Measurements from ENCODE around the gene PYROXD2.

PYROXD2 gene

DNA sequence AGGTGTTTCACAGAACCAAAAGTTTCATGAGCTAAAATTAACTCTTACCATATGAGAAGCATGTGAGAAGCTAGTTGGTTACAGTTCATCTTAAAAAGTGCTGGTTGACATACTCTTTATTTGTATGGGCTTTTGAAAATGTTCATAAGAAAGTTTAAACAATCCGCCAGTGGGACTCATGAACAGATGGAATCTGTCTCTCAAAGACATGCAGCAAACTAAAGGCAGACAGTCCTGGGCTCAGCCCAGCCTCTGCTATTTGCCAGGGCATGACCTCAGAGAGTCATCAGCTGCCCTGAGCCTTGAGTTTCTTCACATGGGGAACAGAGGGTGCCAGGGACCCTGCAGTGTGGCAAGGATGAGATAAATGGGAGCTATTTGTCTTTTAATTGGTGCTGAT, 3.2 kb downstream of the PYROXD2 start:
- DNase-seq, result no peak

DNA sequence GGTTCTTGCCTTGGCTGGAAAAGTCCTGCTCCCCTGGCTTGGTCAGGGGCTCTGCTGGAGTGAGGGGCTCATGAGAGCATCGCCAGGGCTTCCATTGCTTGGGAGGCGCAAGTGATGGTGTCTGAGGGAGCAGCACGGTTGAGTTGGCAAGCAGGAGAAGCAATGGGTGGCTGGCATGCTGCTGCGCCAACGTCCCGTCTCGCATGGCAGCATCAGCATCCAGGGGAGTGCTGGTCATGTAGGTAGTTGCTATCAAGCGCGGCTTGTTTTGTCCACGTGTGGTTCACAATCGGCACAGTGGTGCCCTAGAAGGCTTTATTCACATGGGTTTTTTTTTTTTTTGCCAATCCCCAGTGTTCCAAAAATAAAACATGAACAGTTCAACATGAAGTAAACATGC, 3.8 kb downstream of the PYROXD2 start:
- no peak for DNase-seq

DNA sequence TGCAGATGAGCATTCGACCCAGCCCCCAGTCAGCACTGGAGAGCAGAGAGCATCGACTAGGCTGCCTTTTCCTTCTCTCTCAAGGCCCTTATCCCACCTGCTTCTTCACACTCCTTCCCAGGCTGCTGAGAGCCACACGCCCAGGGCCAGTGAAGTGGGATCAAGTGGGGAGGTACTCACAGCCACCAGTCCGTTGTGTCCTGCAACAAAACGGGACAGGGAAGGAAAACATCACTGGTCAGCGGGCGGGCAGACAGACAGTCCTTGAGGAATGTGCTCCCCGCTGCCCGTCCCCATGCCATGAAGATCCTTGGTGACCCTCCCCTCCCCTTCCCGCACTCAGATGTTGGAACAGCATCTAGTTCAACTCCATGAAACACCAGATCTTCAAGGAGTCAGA, 4.2 kb downstream of the PYROXD2 start:
- DNase-seq, result no peak

DNA sequence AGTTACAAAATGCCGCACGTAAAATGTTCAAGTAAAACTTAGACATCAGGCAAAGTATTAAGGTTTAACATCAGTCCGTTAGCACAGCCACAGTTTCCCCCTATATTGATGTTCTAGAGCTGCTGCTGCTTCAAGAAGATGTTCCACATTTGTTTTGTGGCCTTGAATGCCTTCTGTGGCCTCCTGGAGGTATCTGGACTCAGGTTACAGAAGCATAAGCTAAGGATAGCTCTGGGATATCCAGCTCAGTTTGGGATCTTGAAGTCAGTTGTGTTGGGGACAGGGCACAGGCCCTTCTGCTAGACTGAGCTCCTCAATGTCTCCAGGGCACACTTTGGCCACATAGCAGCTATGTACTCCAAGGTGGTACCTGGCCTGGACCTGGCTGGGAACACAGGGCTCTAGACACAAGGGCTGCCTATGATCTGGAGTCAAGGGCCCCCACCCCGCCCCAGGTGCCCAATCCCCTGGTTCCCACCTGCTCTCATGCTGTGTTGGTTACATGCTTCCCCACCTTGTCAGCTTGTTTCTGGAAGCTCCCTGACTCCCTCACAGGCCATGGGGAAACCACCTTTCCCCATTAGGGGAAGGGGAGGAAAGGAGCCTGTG, 4.7 kb downstream of the PYROXD2 start:
- DNase-seq, result no peak

DNA sequence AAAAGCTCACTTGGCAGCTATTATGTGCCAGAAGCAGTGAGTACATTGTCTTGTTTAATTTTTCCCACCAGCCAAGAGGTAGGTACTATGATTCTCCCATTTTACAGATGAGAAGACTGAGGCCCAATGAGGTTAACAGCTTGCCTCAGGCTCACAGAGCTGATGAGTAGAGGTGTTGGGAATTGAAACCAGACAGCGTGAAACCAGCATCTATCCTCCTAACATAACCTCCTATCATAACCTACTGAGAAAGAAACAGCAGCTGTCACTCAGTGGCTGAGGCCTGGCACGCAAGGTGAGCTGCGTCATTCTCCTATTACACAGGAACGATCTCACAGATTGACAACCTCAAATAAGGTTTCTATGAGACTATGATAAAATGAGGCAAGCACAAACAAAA, 6.2 kb downstream of the PYROXD2 start:
- DNase-seq, result no peak

DNA sequence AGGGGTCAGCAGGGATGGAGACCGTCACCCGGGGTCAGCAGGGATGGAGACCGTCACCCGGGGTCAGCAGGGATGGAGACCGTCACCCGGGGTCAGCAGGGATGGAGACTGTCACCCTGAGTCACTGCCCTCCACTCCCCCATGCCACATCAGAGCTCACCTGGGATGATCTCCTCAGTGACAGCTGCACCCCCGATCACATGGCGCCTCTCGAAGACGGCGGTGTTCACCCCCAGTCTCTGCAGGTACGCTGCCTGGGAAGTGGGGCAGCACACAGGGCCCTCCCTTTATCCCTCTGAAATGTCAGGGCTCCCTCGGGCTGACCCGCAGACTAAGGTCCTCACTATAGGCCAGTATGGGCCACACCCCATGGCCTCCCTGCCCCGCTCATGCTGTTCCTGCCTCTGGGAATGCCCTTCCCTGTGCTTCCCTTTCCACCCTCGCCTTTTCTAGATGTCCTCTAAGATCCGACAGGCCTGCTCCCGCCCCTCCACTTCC, 7.2 kb downstream of the PYROXD2 start:
- DNase-seq, result no peak

DNA sequence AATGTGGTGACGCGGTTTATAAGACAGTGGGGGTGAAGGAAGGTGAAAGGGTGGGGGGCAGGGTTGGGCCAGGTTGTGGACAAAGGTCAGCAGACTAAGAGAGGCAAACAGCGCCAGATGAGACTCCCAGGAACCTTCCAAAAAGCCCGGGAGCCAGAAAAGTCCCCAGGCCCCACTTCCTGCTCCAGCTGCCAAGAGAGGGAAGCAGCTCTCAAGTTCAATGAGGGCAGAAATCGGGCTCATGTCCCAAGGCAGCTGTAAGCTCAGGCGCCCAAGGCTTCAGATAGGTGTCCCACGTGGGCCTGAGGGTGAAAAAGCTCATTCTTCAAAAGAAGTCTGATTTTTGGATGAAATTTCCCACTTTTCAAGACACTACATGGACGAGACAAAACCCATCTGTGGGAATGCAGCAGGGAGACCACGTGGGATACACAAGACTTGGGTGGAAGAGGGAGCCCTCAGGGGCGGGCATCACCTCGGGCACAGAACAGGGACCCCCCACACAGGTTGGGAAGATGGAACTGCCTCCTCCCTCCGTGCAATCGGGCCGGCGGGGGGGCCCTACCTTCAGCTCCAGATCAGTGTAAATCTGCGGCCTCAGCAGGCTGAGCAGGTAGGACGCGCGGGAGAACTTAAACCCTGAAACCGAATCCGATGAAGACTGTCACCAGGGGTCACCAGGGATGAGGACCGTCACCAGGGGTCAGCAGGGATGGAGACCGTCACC, 7.8 kb downstream of the PYROXD2 start:
- no peak for DNase-seq

DNA sequence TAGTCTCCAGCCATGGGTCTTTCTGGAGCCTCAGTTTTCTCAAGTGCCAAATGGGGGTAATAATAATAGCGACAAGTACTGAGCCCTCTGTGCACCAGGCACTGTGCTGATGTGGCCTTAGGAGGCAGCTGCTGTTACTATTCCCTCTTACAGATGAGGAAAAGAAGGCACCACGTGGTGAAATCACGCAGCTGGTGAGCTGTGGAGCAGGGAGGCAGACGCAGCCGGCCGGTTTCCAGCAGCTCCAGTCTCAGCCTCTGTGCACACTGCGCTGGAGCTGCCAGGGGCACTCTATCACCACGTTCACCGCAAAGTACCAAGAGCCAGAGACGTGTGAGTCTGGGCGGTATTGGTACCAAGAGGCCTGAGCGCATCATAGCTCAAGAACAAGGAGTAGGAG, 9.6 kb downstream of the PYROXD2 start:
- DNase-seq, result no peak

DNA sequence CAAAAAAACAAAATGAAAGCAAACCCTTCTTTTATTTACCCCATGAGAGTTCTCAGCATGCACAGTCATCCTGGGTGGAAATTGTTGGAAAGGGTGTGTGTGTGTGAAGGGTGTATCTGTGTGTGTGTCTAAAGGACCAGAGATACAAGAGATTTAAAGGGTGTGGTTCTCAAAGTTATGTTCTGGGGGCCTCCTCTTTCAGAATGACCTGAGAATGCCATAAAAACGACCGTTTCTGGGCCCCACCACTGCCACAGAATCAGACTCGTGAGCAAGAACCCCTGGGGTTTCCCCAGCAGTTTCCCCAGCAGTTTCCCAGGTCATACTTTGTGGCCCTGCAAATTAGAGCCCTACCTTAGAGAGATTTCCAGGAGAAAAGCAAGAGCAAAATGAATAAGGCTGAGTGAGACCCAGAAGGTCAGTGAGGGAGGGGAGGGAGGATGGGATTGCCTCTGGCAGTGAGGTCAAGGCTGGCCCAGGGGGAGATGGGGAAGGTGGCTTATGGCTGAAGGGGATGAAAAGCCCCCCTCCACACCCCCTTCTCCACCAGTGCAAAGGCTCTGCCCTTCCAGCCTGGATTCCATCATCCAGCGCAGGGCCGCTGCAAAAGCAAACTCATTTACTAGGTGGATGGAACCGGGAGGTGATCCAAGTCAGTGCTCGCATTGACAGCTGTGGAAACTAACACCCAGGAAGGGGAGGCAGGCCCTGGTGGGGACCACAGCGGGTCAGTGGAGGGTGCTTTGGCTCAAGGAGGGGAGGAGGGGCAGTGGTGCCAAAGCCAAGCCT, 10.2 kb downstream of the PYROXD2 start:
- DNase-seq, result no peak

DNA sequence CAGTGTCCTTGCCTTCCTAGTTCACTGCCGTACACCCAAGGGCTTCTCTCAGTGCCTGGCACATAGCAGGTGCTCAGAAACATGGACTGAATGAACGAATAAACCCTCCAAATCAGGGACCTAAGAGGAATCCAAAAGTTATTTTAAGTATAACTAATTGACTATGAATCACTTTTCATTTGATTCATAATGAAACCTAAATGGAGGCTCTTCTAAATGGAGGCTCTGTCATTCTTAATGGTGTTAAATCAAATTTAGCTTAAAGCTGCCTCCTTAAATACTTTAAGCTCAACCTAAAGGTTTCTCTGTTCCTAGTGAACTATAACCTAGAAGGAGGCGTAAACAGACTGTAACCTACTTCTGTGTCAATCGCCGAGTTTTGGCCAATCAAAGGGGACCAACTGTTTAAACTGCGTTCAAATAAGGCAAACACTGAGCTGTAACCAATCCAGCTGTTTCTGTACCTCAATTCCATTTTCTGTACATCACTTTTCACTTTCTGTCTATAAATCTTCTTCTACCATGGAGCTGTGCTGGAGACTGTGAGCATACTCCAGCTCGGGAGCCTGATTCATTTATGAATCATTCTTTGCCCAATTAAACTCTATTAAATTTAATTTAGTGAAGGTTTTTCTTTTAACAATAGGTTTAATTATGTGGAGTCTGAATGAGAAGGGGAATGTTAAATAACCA, 11.0 kb downstream of the PYROXD2 start:
- DNase-seq, result no peak

DNA sequence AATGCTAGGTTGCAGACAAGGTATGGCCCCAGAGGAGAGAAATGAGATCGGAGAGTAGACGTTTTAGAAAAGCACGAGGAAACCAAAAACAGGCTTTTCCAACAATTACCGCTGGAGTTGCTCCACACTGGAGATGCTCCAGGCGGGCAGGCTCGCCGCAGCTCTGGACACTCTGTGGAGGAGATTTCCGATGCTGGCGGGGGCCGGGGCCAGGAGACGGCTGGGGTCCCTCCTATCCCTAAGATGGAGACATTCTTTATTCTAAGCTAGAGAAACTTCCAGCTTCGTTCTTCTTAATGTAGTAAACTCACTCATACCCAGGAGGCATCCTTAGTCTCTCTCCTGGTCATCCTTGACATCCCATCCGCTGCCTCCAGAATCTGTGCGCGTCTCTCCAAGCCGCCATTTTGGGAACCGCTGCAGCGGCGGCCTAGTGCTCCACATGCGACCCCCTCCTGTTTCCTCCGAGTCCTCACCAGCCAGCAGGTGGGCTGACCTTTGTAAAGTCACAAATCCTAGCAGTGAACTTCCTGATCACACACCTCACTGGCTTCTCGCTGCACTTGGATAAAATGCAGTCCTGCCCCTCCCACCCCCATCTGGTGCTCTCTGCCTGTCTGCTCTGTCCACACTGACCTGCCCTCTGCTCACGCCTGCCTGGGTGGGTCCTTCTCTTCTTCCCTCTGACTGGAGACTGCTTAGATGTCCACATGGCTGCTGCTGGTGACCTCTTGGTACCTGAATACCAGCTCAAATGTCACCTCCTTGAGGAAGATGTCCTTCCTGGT, 11.9 kb downstream of the PYROXD2 start:
- no peak for DNase-seq

DNA sequence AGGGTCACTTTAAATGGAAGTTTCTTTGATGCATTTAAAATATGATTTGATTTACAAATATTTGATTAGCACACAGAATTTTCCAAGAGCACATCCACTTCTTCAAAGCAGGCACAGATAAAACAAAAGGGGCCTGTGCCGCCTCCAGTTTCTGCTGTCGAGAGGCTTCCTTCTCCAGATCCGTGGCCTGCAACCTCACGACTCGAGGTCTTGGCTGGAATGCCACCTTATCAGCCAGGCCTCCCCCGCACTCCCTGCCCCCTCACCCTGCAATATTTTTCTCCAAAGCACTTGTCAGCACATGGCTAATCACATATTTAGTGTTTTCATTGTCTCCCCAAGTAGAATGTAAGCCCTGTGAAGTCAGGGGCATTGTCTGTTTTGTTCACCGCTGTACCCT, 12.5 kb downstream of the PYROXD2 start:
- no peak for DNase-seq

DNA sequence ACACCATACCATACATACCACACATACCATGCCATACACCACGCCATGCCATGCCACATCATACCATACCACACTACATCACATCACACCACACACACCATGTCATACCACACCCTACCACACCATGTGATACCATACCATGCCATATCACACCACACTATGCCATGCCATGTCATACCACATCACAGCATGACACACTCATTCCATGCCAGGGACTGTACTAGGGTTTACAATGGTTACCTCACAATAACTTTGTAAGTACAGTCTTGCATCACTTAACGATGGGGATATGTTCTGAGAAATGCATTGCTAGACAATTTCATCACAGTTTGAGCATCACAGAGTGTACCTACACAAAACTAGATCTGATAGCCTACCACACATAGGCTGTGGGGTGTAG, 14.5 kb downstream of the PYROXD2 start:
- DNase-seq, result no peak

DNA sequence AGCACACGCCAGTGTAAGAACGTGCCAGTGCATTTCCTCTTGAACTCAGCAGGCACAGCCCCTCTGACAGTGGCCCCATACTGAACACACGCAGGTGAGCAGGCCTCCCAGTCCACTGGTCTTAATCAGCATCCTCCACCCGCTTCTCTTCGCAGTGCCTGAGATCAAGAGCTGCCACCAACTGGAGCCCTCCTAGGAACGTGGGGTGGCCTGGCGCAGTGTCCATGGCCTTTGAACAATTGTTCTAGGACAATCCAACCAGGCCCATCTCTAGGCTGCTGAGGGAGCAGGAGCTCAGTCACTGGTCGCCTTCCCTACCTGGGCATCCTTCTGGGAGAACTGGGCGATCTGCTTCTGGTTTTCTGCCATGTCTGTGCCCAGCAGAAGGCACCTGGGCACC, 15.2 kb downstream of the PYROXD2 start:
- no peak for DNase-seq

DNA sequence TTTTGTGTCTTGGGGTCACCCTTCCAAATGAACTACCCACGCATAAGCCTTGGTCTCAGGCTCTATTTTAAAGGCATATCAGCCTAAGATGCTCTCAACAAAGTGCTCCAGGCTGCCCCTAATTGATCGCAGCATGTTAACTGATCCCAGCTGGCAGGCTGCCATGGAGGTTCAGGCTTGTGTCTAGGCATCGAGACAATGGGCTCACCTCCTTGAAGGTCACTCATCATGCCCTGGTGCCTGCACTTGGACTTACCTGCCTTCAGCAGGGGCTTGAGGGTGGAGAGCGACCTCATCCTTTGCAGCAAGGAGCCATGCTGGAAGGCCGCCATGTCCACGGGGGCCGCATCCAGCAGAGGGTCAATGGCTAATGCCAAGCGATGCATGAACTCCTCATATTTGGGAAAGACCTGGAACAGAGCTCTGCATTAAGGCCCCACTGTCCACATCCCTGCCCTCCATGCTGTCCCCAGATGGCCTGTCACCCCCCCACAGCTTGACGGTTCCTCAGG, 17.8 kb downstream of the PYROXD2 start:
- no peak for DNase-seq

DNA sequence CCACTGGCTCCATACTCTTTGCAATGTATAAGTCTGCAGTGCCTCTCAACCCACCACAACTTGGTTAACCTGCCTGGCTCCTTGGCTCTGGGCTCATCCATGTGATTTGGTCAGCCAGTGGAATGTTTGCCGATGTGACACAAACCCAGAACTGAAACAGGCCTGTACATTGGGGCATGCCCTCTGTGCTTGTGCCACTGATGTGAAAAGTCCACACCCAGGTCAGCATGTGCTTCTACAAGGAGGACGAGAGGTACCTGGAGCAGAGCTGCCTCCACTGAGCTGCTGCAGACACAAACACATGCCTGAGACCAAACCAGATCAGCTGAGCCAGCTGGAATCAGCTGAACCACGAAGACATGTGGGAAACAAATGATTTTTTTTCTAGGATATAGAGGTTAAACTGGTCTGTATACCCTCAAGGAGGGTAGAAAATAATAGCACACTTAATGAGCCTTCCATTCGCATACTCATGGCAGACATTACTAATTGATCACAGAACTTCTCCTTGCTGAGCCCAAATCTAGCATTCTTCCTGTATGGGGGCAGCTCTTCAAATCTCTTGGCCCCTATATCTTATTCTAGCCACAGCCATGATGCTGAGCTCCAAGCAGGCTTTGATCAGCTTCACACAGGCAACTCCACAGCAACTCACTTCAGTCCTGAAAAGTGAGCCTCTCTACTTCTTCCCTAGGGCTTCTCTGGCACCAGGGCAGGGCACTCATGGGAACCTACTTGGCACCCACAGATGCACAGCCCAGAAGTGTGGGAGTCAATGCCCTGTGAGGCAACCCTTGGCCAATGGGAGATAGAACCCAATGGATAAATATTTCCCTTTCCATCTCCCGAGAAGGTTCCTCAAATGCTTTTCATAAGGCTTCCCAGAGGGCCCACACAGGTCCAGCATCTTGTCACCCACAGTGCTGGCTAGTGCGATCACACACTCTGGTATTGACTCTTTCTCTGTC, 18.6 kb downstream of the PYROXD2 start:
- no peak for DNase-seq

DNA sequence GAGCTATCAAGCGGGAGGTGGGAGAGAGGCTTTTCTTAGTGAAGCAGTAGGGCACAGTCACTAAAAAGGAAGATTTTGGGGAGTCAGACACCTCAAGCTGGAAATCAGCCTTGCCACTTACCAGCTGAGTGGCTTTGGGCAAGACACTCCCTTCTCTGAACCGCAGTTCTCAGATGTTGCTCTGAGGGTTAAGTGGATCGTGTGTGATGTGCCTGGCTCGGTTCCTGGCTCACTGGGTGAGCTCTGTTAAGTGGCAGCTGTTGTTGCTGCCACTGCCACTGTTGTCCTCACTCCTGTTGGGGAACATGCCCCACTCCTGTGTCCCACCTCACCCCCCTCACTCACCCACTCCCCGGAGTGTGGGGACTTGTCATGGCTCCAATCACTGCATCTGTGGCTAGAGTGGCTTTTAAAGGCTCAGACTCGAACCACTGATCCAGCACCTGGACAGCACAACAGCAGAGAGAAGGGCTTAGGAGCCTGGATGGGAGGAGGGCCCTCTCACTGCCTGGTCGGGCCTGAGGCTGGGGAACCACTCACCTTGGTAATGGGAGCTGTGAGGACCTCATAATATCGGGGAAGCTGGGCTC, 20.0 kb downstream of the PYROXD2 start:
- DNase-seq, result no peak

DNA sequence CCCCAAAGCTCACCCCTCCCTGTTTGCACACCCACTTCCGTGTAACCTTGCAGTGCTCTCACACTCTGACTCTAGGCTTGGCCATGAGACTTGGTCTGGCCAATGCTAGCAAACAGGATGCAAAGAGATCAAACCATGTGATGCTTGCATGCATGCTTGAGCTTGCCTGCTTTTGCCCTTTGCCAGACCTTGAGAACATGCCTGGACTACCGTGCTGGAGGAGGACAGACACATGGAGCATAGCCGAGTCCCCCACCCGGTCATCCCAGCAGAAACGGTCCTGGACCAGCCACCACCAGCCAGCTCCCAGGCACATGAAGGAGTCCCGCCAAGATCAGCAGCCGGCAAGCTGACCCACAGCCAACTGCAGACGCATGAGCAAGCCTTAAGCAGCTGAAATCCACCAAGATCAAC, 23.4 kb downstream of the PYROXD2 start:
- peak in 1 of 2 experiments; percentile 9 for DNase-seq

DNA sequence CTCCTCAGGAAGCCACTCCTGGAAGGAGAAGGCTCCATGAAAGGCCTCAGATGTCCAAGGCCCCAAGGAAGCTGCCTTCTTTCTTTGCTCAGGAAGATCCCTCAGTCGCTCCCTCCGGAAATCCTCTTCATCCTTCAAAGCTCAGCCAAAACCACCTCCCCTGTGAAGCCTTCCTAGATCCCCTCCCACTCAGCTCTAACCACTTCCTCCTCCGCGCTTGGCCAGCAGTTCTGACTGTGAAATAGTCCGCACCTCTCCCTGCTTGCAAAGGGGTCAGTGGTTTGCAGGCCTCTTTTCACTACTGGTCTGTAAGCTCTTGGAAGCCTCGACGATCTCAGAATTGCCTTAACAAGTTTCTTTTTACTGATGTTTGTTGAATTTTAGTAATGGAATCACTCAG, 23.9 kb downstream of the PYROXD2 start:
- no peak for DNase-seq

DNA sequence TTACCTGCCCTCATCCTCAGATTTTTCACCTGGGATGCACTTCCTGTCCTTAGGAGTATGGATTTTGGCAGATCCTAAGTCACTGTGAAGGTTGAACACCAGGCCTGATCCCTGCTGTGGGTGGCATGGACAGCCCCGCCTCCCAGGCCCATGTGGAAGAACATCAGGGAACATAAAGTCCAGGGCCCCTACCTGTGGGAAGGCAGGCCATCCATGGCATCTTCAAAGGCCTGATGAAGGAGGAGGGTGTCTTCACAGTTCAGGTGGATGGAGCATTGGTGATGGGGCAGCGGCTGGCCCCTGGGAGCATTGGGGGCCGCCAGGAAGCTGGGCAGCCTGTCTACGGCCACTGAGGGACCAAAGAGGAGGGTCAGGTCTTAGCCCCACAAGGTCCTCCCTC, 24.6 kb downstream of the PYROXD2 start:
- no peak for DNase-seq

DNA sequence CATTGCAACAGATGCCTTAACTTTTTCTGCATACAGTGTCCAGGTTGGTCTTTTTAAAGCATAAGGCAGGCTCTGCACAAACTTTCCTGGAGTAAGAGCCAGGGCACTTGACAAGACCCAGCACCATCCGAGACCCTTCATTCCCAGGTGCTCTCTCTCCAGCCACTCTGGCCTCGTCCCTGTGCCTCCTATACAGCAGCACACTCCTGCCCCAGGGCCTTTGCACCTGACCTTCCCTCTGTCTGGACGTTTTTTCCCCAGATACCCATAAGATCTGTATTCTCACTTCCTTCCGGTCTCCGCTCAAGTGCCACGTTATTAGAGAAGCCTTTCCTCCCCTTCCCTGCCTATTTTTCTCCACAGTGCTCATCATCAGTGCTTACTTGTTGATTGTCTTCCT, 25.6 kb downstream of the PYROXD2 start:
- no peak for DNase-seq

All from NCI-H526 (cell line).